GM06990 (cell line): Measurements from ENCODE around the gene SLC5A5.
A peak's percentile ranks its signal among the peaks of the same experiment; 100 is the strongest.

ENCODE experiments used
- DNase-seq: peaks from one replicate; pipeline ENCODE4 v3.0.0-alpha.2; 2011; ENCODE audit not compliant: insufficient read length; ENCODE audit errors: extremely low read depth
- H3K27me3 ChIP-seq: replicated peaks from 2 replicates; pipeline ENCODE4 v1.6.0; 2011; ENCODE audit warnings: low read length; ENCODE audit not compliant: control insufficient read depth, insufficient read depth
- H3K36me3 ChIP-seq: 2 replicates; pipeline ENCODE4 v1.5.1; 2011; ENCODE audit warnings: low read length; ENCODE audit not compliant: control insufficient read depth, insufficient read depth
- H3K4me3 ChIP-seq: replicated peaks from 2 replicates; pipeline ENCODE4 v1.5.1; 2011; ENCODE audit warnings: low read depth, mild to moderate bottlenecking, control low read depth, low read length
- CTCF ChIP-seq: IDR thresholded peaks from 2 replicates; pipeline ENCODE4 v1.5.1; 2011; ENCODE audit warnings: low read length, control low read depth, mild to moderate bottlenecking, inconsistent platforms; ENCODE audit not compliant: insufficient read depth, poor library complexity, severe bottlenecking

SLC5A5 gene

GRCh38 chr19:17872251-17873001 is 681 bp downstream of the SLC5A5 start:
- no peaks in the 10 kb centered on the region for H3K36me3 ChIP-seq
- H3K27me3 ChIP-seq, result no peaks in the 10 kb centered on the region; the same call in 1 of the 2 replicates
- H3K4me3 ChIP-seq, result no peak overlapping the region
- no peak for TF ChIP-seq CTCF
- DNase-seq, result no peak

- TF ChIP-seq CTCF, result no peak
- no peaks in the 10 kb centered on the region for H3K36me3 ChIP-seq
- H3K4me3 ChIP-seq, result peak overlapping the region; percentile 49
- H3K27me3 ChIP-seq, result no peaks in the 10 kb centered on the region; the same call in 1 of the 2 replicates
- peak; percentile 79 for DNase-seq
Observed at GRCh38 chr19:17873786-17874757, 2.3 kb downstream of the SLC5A5 start.

GRCh38 chr19:17874758-17875135 is 3.0 kb downstream of the SLC5A5 start:
- Histone ChIP-seq H3K27me3 (no peaks in the 10 kb centered on the region; the same call in 1 of the 2 replicates), H3K36me3 (no peaks in the 10 kb centered on the region), H3K4me3 (no peak overlapping the region)
- no peak for TF ChIP-seq CTCF
- no peak for DNase-seq

GRCh38 chr19:17877696-17878095 is 6.0 kb downstream of the SLC5A5 start:
- TF ChIP-seq CTCF, result no peak
- H3K36me3 ChIP-seq, result no peaks in the 10 kb centered on the region
- no peak for DNase-seq
- H3K4me3 ChIP-seq, result no peak overlapping the region
- H3K27me3 ChIP-seq, result no peaks in the 10 kb centered on the region; the same call in 1 of the 2 replicates

GRCh38 chr19:17879466-17879865 is 7.7 kb downstream of the SLC5A5 start:
- Histone ChIP-seq H3K27me3 (no peaks in the 10 kb centered on the region; the same call in 1 of the 2 replicates), H3K4me3 (no peak overlapping the region), H3K36me3 (no peaks in the 10 kb centered on the region)
- TF ChIP-seq CTCF, result no peak
- DNase-seq, result no peak
